ENCODE data around the gene THAP4. TPM values are rescaled to one million over a fixed set of nuclear protein-coding genes. Genes with fewer than 3 reads are reported as not detected.

THAP4 gene
- polyA plus RNA-seq, 1 of the 3 experiments (the other 2 are of a cell fraction), result 64.7 TPM

GRCh38 chr2:241586564-241587264, 50.2 kb downstream of the THAP4 start:
- DNase-seq, result no peak
- no peak overlapping the region for H3K27ac ChIP-seq (ENCODE audit: low read depth in 2 of 2, low read length in 1 of 2)
- no peaks in the 10 kb centered on the region for H3K27me3 ChIP-seq (ENCODE audit: insufficient read depth)
- no peaks in the 10 kb centered on the region for H3F3A ChIP-seq (replicated peaks; ENCODE audit: insufficient read depth)
- no peak overlapping the region; a peak in 1 of 4 replicates for H3K4me3 ChIP-seq (ENCODE audit: low read depth in 2 of 2, low read length in 1 of 2)
- H3K9me3 ChIP-seq, result peaks cover 23% of the 10 kb centered on the region
- H3K4me1 ChIP-seq (ENCODE audit: control insufficient read depth in 1 of 2, insufficient read depth in 2 of 2, low read depth in 1 of 2, low read length in 1 of 2), result no peaks in the 10 kb centered on the region
- CTCF ChIA-PET, result interaction anchor here (0.9 to 1.2 kb wide), 3 partner anchors 12 to 24 kb away, joined by 3 read pairs; no protein-coding TSS in a partner anchor
- no peaks in the 10 kb centered on the region for H3K9me2 ChIP-seq
- POLR2A ChIA-PET, result no interaction called here
- no peaks in the 10 kb centered on the region; the same call in 1 of the 2 replicates for H3K79me2 ChIP-seq (ENCODE audit: insufficient read depth)
- H3K36me3 ChIP-seq (replicated peaks in 1 of 2; ENCODE audit: control insufficient read depth in 1 of 2, insufficient read depth in 2 of 2, low read length in 1 of 2), result peaks cover 28 to 71% of the 10 kb centered on the region in 2 experiments
- H3K9ac ChIP-seq, result no peak overlapping the region
- H4K20me1 ChIP-seq (ENCODE audit: insufficient read depth), result no peaks in the 10 kb centered on the region
- no peak overlapping the region for H2AFZ ChIP-seq (ENCODE audit: low read depth)
- H3K4me2 ChIP-seq, result no peak overlapping the region
- 100% methylated on average over 2 of the region's 2 CpGs for WGBS (ENCODE audit: low lambda C conversion rate)
- TF ChIP-seq USF1 (IDR thresholded peaks at IDR 0.05; ENCODE audit: borderline replicate concordance, low read depth) (0 out of 2 replicates have a peak, but pooled peaks have one; percentile 19), MEF2A (IDR thresholded peaks at IDR 0.05; ENCODE audit: borderline replicate concordance, low read depth) (no peak)

GRCh38 chr2:241584436-241584835, 52.5 kb downstream of the THAP4 start:
- H3F3A ChIP-seq (replicated peaks; ENCODE audit: insufficient read depth), result no peaks in the 10 kb centered on the region
- H3K9me3 ChIP-seq, result peaks cover 23% of the 10 kb centered on the region
- TF ChIP-seq FOXM1 (IDR thresholded peaks at IDR 0.05; ENCODE audit: low read depth) (no peak), RAD21 (IDR thresholded peaks at IDR 0.05; ENCODE audit: low read length) (no peak), FOSL2 (IDR thresholded peaks at IDR 0.05; ENCODE audit: borderline replicate concordance, low read depth) (no peak)
- 92% methylated on average over 11 of the region's 12 CpGs for WGBS (ENCODE audit: low lambda C conversion rate)
- H3K4me3 ChIP-seq (ENCODE audit: low read depth in 2 of 2, low read length in 1 of 2), result peak overlapping the region in 1 of 2 experiments; percentile 12; a peak in 1 of 4 replicates
- no peak overlapping the region for H3K4me2 ChIP-seq
- H4K20me1 ChIP-seq (ENCODE audit: insufficient read depth), result no peaks in the 10 kb centered on the region
- ChIA-PET CTCF (interaction anchor here (1.1 kb wide), 1 partner anchor 15 kb away, joined by 3 read pairs; no protein-coding TSS in a partner anchor), POLR2A (no interaction called here)
- H3K27ac ChIP-seq (ENCODE audit: low read depth in 2 of 2, low read length in 1 of 2), result no peak overlapping the region
- DNase-seq, result no peak
- no peaks in the 10 kb centered on the region; the same call in 1 of the 2 replicates for H3K79me2 ChIP-seq (ENCODE audit: insufficient read depth)
- no peak overlapping the region for H3K9ac ChIP-seq
- no peaks in the 10 kb centered on the region for H3K27me3 ChIP-seq (ENCODE audit: insufficient read depth)
- H3K36me3 ChIP-seq (replicated peaks in 1 of 2; ENCODE audit: control insufficient read depth in 1 of 2, insufficient read depth in 2 of 2, low read length in 1 of 2), result peaks cover 29 to 84% of the 10 kb centered on the region in 2 experiments
- no peaks in the 10 kb centered on the region for H3K9me2 ChIP-seq
- no peak overlapping the region for H2AFZ ChIP-seq (ENCODE audit: low read depth)
- no peaks in the 10 kb centered on the region for H3K4me1 ChIP-seq (ENCODE audit: control insufficient read depth in 1 of 2, insufficient read depth in 2 of 2, low read depth in 1 of 2, low read length in 1 of 2)

GRCh38 chr2:241582806-241583205, 54.2 kb downstream of the THAP4 start:
- no peak overlapping the region for H2AFZ ChIP-seq (ENCODE audit: low read depth)
- no peak overlapping the region for H3K9ac ChIP-seq
- H3K79me2 ChIP-seq (ENCODE audit: insufficient read depth), result no peaks in the 10 kb centered on the region; the same call in 1 of the 2 replicates
- ChIA-PET CTCF (interaction anchor here (0.9 kb wide), 1 partner anchor 41 kb away, joined by 3 read pairs; no protein-coding TSS in a partner anchor), POLR2A (no interaction called here)
- peaks cover 13% of the 10 kb centered on the region; the same call in 1 of the 2 replicates for H3K9me3 ChIP-seq
- no peak for DNase-seq
- no peak overlapping the region for H3K4me2 ChIP-seq
- no peaks in the 10 kb centered on the region for H3F3A ChIP-seq (replicated peaks; ENCODE audit: insufficient read depth)
- H3K4me1 ChIP-seq (ENCODE audit: control insufficient read depth in 1 of 2, insufficient read depth in 2 of 2, low read depth in 1 of 2, low read length in 1 of 2), result no peaks in the 10 kb centered on the region
- no peaks in the 10 kb centered on the region for H3K9me2 ChIP-seq
- H3K27me3 ChIP-seq (ENCODE audit: insufficient read depth), result no peaks in the 10 kb centered on the region
- no peak for TF ChIP-seq FOXM1 (IDR thresholded peaks at IDR 0.05; ENCODE audit: low read depth)
- no peak for TF ChIP-seq FOSL2 (IDR thresholded peaks at IDR 0.05; ENCODE audit: borderline replicate concordance, low read depth)
- TF ChIP-seq FOXJ3 (CRISPR knock-in tag; IDR thresholded peaks at IDR 0.05), result no peak
- no peak for TF ChIP-seq POLR2AphosphoS5 (IDR thresholded peaks at IDR 0.05; ENCODE audit: low read depth, low read length)
- no peak for TF ChIP-seq MAX (IDR thresholded peaks at IDR 0.05; ENCODE audit: low read depth)
- TF ChIP-seq IRF3 (IDR thresholded peaks at IDR 0.05; ENCODE audit: low read depth, low read length), result no peak
- TF ChIP-seq RFX5 (IDR thresholded peaks at IDR 0.05; ENCODE audit: low read length), result no peak
- TF ChIP-seq YY1 (IDR thresholded peaks at IDR 0.05; ENCODE audit: low read depth), result no peak
- H3K4me3 ChIP-seq (ENCODE audit: low read depth in 2 of 2, low read length in 1 of 2), result no peak overlapping the region; a peak in 1 of 4 replicates
- no peak overlapping the region for H3K27ac ChIP-seq (ENCODE audit: low read depth in 2 of 2, low read length in 1 of 2)
- H4K20me1 ChIP-seq (ENCODE audit: insufficient read depth), result no peaks in the 10 kb centered on the region
- 97% methylated on average over 3 of the region's 4 CpGs for WGBS (ENCODE audit: low lambda C conversion rate)
- H3K36me3 ChIP-seq (replicated peaks in 1 of 2; ENCODE audit: control insufficient read depth in 1 of 2, insufficient read depth in 2 of 2, low read length in 1 of 2), result peaks cover 26 to 71% of the 10 kb centered on the region in 2 experiments
